PFSK-1 (cell line): ENCODE results near the gene KSR2.

Source experiments
- FOXP2 ChIP-seq: optimal IDR thresholded peaks from 2 replicates; pipeline ENCODE3; 2011; ENCODE audit warnings: borderline replicate concordance, control low read depth, inconsistent platforms; ENCODE audit not compliant: insufficient read depth; ENCODE audit errors: extremely low read length, extremely low read depth
- POLR2AphosphoS5 ChIP-seq: IDR thresholded peaks from 2 replicates; pipeline ENCODE4 v1.6.1; 2012; ENCODE audit warnings: low read depth, mild to moderate bottlenecking, control low read depth, low read length, moderate library complexity
- SIN3A ChIP-seq: IDR thresholded peaks from 2 replicates; pipeline ENCODE4 v1.6.1; 2012; ENCODE audit warnings: mild to moderate bottlenecking, low read length, moderate library complexity, borderline replicate concordance; ENCODE audit not compliant: insufficient read depth
- TAF1 ChIP-seq: IDR thresholded peaks from 2 replicates; pipeline ENCODE4 v1.6.1; 2012; ENCODE audit warnings: low read length, control low read depth, borderline replicate concordance; ENCODE audit not compliant: insufficient read depth
- TF ChIP-seq, protein P1 (sequence below), 2 experiments: IDR thresholded peaks; 2 replicates each; pipeline versions ENCODE4 v1.6.1 to v1.8.0; 2011 to 2012; ENCODE audit warnings: low read depth in 2 of 2, low read length in 2 of 2, control low read depth in 1 of 2, inconsistent platforms in 1 of 2, mild to moderate bottlenecking in 1 of 2, moderate library complexity in 1 of 2; ENCODE audit not compliant: insufficient read depth in 1 of 2

KSR2 gene

DNA sequence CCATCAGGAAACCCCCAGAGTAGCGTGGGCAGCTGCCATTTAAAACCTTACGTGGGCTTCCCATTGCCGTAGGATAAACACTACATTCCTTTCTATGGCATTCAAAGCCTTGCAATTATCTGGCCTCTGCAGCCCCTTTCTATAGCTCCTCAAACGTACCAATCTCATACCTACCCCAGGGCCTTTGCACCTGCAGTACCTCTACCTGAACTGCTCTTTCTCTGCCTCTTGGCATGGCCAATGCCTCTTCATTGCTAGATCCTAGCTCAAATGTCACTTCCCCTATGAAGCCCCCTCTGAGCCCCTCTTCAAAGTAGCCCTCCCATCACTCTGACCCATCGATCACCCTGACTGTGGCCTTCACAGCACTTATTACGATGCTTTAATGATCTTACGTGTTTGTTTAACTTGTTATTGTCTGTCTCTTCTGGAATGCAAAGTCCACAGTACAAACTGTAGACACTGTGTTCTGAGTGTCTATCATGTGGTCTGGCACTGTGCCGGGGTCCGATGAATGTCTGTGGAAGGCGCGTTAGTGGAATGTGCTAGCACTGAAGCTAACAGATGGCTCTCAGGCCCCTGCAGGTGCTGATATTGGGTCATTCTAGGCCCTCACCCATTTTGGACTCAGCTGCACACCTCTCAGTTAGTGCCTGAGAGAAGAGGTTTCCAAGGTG lies 450.1 kb downstream of the KSR2 start:
- TF ChIP-seq TAF1 (no peak), SIN3A (no peak)
- TF ChIP-seq, protein P1, sequence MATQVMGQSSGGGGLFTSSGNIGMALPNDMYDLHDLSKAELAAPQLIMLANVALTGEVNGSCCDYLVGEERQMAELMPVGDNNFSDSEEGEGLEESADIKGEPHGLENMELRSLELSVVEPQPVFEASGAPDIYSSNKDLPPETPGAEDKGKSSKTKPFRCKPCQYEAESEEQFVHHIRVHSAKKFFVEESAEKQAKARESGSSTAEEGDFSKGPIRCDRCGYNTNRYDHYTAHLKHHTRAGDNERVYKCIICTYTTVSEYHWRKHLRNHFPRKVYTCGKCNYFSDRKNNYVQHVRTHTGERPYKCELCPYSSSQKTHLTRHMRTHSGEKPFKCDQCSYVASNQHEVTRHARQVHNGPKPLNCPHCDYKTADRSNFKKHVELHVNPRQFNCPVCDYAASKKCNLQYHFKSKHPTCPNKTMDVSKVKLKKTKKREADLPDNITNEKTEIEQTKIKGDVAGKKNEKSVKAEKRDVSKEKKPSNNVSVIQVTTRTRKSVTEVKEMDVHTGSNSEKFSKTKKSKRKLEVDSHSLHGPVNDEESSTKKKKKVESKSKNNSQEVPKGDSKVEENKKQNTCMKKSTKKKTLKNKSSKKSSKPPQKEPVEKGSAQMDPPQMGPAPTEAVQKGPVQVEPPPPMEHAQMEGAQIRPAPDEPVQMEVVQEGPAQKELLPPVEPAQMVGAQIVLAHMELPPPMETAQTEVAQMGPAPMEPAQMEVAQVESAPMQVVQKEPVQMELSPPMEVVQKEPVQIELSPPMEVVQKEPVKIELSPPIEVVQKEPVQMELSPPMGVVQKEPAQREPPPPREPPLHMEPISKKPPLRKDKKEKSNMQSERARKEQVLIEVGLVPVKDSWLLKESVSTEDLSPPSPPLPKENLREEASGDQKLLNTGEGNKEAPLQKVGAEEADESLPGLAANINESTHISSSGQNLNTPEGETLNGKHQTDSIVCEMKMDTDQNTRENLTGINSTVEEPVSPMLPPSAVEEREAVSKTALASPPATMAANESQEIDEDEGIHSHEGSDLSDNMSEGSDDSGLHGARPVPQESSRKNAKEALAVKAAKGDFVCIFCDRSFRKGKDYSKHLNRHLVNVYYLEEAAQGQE (IDR thresholded peaks at IDR 0.05; ENCODE audit: insufficient read depth in 1 of 2, low read depth in 2 of 2, low read length in 2 of 2), result no peak

DNA sequence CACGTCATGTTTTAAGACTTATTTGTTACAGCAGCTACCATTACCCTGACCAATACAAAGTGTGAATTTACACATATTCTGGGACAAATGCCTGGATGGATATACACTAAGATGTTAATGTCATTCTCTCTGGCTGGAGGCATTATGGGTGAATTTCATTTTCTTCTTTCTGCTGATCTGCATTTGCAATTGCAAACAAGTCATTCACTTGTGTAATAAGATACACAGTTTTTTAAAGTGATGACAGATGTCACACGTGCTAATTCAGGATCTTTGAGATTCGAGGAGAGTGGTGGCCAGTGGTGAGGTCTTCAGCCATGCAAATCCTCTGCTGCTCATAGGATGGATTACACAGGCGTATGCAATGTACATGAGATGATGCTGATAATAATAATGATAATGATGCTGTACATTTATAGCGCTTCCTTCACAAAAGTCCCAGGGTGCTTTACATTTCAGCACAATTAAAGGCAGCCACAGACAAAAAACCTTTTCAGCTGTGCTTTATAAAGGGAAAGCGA lies 451.5 kb downstream of the KSR2 start:
- TF ChIP-seq TAF1 (no peak), POLR2AphosphoS5 (no peak), FOXP2 (no peak), SIN3A (no peak)
- TF ChIP-seq, protein P1 (IDR thresholded peaks at IDR 0.05; ENCODE audit: insufficient read depth in 1 of 2, low read depth in 2 of 2, low read length in 2 of 2), result no peak

DNA sequence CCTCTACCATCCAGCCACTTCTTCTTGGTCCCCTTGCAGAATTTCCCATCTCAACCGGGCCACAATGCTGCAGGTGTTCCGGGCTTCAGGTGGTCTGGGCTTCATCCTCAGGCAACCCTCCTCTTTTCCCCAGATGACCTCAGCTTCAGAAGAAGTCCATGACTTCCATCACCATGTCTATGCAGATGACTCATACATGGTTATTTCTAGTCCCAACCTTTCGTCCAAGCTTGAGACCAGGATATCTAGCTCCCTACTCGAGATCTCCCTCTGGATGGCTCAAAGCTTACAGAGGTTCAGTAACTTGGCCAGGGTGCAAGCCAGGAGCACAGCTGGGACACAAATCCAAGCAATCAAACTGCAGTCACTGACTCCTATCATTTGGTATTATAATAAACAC lies 452.8 kb downstream of the KSR2 start:
- TF ChIP-seq SIN3A (no peak), POLR2AphosphoS5 (no peak), FOXP2 (no peak), TAF1 (no peak)
- TF ChIP-seq, protein P1 (IDR thresholded peaks at IDR 0.05; ENCODE audit: insufficient read depth in 1 of 2, low read depth in 2 of 2, low read length in 2 of 2), result no peak

DNA sequence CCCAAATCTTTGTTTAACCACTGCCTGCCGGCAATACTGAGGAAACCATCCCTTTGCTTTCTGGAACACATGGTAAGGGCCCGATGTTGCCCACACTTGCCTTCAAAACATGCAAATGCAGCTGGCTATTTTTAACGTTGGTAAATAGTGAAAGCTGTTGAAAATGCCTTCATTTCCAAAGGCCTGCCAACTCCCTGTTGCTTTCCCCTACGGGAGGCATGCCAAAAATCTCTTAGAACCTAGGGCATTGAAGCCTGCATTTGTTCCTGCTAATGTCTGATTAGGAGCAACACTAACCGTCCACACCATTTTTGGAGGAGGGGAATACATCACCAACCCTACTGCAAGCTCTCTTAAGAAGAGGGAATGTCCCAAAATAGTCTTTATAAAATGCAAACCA lies 454.8 kb downstream of the KSR2 start:
- TF ChIP-seq SIN3A, result no peak
- TF ChIP-seq FOXP2, result no peak
- TF ChIP-seq TAF1, result no peak
- no peak for TF ChIP-seq POLR2AphosphoS5
- TF ChIP-seq, protein P1 (IDR thresholded peaks at IDR 0.05; ENCODE audit: insufficient read depth in 1 of 2, low read depth in 2 of 2, low read length in 2 of 2), result no peak
